ENCODE data around the gene DCANP1. TPM values are rescaled to one million over a fixed set of nuclear protein-coding genes. Genes with fewer than 3 reads are reported as not detected.

DCANP1 gene
- total and polyA plus RNA-seq, 2 of the 13 experiments (the other 11 are each of a cell fraction or from before 2014, with no cell fraction given): not detected

- TF ChIP-seq ATF7 (IDR thresholded peaks at IDR 0.05) (no peak), ATF7 (CRISPR knock-in tag; IDR thresholded peaks at IDR 0.05) (no peak), JDP2 (CRISPR knock-in tag; IDR thresholded peaks at IDR 0.05; ENCODE audit: borderline replicate concordance) (no peak), HOXD1 (CRISPR knock-in tag; IDR thresholded peaks at IDR 0.05) (no peak), KDM2A (CRISPR knock-in tag; IDR thresholded peaks at IDR 0.05; ENCODE audit: borderline replicate concordance, low read depth) (peak; percentile 52; the same call in 1 of the 2 replicates), HNRNPL (IDR thresholded peaks at IDR 0.05; ENCODE audit: low read depth, low read length) (0 out of 2 replicates have a peak, but pooled peaks have one; percentile 74), MATR3 (CRISPR knock-in tag; IDR thresholded peaks at IDR 0.05) (no peak), SOX6 (IDR thresholded peaks at IDR 0.05) (no peak), SOX6 (CRISPR knock-in tag; IDR thresholded peaks at IDR 0.05) (peak; percentile 90), ZNF235 (CRISPR knock-in tag; IDR thresholded peaks at IDR 0.05; ENCODE audit: borderline replicate concordance) (no peak), ZSCAN22 (CRISPR knock-in tag; IDR thresholded peaks at IDR 0.05) (no peak), KLF6 (CRISPR knock-in tag; IDR thresholded peaks at IDR 0.05) (0 out of 2 replicates have a peak, but pooled peaks have one; percentile 55), CBX5 (CRISPR knock-in tag; IDR thresholded peaks at IDR 0.05; ENCODE audit: borderline replicate concordance) (peak; percentile 89; the same call in 1 of the 2 replicates)
- TF ChIP-seq, protein P1, sequence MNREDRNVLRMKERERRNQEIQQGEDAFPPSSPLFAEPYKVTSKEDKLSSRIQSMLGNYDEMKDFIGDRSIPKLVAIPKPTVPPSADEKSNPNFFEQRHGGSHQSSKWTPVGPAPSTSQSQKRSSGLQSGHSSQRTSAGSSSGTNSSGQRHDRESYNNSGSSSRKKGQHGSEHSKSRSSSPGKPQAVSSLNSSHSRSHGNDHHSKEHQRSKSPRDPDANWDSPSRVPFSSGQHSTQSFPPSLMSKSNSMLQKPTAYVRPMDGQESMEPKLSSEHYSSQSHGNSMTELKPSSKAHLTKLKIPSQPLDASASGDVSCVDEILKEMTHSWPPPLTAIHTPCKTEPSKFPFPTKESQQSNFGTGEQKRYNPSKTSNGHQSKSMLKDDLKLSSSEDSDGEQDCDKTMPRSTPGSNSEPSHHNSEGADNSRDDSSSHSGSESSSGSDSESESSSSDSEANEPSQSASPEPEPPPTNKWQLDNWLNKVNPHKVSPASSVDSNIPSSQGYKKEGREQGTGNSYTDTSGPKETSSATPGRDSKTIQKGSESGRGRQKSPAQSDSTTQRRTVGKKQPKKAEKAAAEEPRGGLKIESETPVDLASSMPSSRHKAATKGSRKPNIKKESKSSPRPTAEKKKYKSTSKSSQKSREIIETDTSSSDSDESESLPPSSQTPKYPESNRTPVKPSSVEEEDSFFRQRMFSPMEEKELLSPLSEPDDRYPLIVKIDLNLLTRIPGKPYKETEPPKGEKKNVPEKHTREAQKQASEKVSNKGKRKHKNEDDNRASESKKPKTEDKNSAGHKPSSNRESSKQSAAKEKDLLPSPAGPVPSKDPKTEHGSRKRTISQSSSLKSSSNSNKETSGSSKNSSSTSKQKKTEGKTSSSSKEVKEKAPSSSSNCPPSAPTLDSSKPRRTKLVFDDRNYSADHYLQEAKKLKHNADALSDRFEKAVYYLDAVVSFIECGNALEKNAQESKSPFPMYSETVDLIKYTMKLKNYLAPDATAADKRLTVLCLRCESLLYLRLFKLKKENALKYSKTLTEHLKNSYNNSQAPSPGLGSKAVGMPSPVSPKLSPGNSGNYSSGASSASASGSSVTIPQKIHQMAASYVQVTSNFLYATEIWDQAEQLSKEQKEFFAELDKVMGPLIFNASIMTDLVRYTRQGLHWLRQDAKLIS (CRISPR knock-in tag; IDR thresholded peaks at IDR 0.05): no peak
Measured at GRCh38 chr5:135482381-135482933, 35.3 kb upstream of the DCANP1 start (continued).

All from HepG2 (cell line).